HCT116 (cell line): ENCODE measurements around the gene PRKAG1. TPM values are rescaled to one million over a fixed set of nuclear protein-coding genes. Genes with fewer than 3 reads are reported as not detected.

ENCODE experiments used
- ATAC-seq: fragments of 200-7000 bp; cut with Tn5 transposase; 2 replicates; pipeline ENCODE4 v1.9.1; 2020; ENCODE audit warnings: mild to moderate bottlenecking, moderate library complexity
- BruUV-seq: library from RNA; stranded (reverse); fragments of 400-500 nt; replicated peaks from 2 replicates; lab custom pipeline; 2021; lab: Mats Ljungman, UMichigan
- CTCF ChIA-PET: fragments of 300-600 bp; sonication (Branson Sonifier 250); formaldehyde crosslinking; loops from one replicate; lab custom pipeline; 2021; ENCODE audit warnings: antibody characterized with exemption; lab: Charles Lee
- POLR2A ChIA-PET: fragments of 300-600, 350-600 bp; sonication (Branson Sonifier 250); formaldehyde crosslinking; loops from one replicate; lab custom pipeline; 2021; ENCODE audit warnings: antibody characterized with exemption; lab: Charles Lee
- RAD21 ChIA-PET, 2 experiments: fragments of 300-600 bp; sonication (Branson Sonifier 250); formaldehyde crosslinking; loops; one replicate each; lab custom pipeline; 2023; ENCODE audit warnings: low total read pairs in 2 of 2; ENCODE audit not compliant: uncharacterized antibody in 2 of 2, unreplicated experiment in 2 of 2, low non-redundant PET in 1 of 2; lab: Charles Lee
- DNase-seq: peaks from one replicate; pipeline ENCODE4 v3.0.0-alpha.2; 2010; ENCODE audit warnings: low read depth, low spot score
- H2AFZ ChIP-seq: fragments of 200-600 bp; shearing (Covaris generic), sonication (generic); 2 replicates; pipeline ENCODE4 v1.6.1; 2017; ENCODE audit warnings: low read depth, mixed run types, mixed read lengths, antibody characterized with exemption, low read length; ENCODE audit not compliant: poor library complexity, severe bottlenecking
- H3K27ac ChIP-seq: 2 replicates; pipeline ENCODE4 v1.5.1; 2012; ENCODE audit warnings: low read depth, low read length
- H3K27me3 ChIP-seq: fragments of 200-600 bp; sonication (generic); 2 replicates; pipeline ENCODE4 v1.6.1; 2016; ENCODE audit warnings: mixed run types, low read length, mixed read lengths; ENCODE audit not compliant: insufficient read depth
- H3K36me3 ChIP-seq, 2 experiments: fragments of 200-500 bp in 1 of 2; fragments of 200-600 bp in 1 of 2; sonication (Bioruptor generic) in 1 of 2; sonication (generic) in 1 of 2; 2 replicates each; pipeline versions ENCODE4 v1.5.1 to v1.6.1; 2014 to 2016; ENCODE audit warnings: low read length in 2 of 2, inconsistent platforms in 1 of 2, mixed read lengths in 1 of 2, mixed run types in 1 of 2; ENCODE audit not compliant: insufficient read depth in 2 of 2, control insufficient read depth in 1 of 2
- H3K4me1 ChIP-seq, 2 experiments: fragments of 200-600 bp in 1 of 2; sonication (generic) in 1 of 2; 2 replicates each; pipeline versions ENCODE4 v1.5.1 to v1.6.1; 2012 to 2017; ENCODE audit warnings: low read length in 2 of 2, inconsistent platforms in 1 of 2, mild to moderate bottlenecking in 1 of 2, mixed read lengths in 1 of 2, mixed run types in 1 of 2, moderate library complexity in 1 of 2; ENCODE audit not compliant: insufficient read depth in 2 of 2, control insufficient read depth in 1 of 2
- H3K4me2 ChIP-seq: fragments of 200-600 bp; sonication (generic); 2 replicates; pipeline ENCODE4 v1.6.1; 2017; ENCODE audit warnings: mixed run types, low read length, mixed read lengths
- H3K4me3 ChIP-seq, 2 experiments: fragments of 200-600 bp in 1 of 2; sonication (generic) in 1 of 2; replicated peaks in 1 of 2; 2 replicates each; pipeline ENCODE4 v1.5.1; 2011 to 2016; ENCODE audit warnings: low read length in 2 of 2, control low read depth in 1 of 2, low read depth in 1 of 2, mild to moderate bottlenecking in 1 of 2, mixed read lengths in 1 of 2, mixed run types in 1 of 2
- H3K79me2 ChIP-seq: fragments of 200-600 bp; sonication (generic); 2 replicates; pipeline ENCODE4 v1.6.1; 2017; ENCODE audit warnings: mild to moderate bottlenecking, mixed run types, low read length, moderate library complexity, mixed read lengths; ENCODE audit not compliant: insufficient read depth
- H3K9ac ChIP-seq: fragments of 200-600 bp; sonication (generic); 2 replicates; pipeline ENCODE4 v1.6.1; 2016; ENCODE audit warnings: low read length, mixed read lengths
- H3K9me2 ChIP-seq: fragments of 200-600 bp; sonication (generic), shearing (Covaris generic); 2 replicates; pipeline ENCODE4 v1.6.1; 2017; ENCODE audit warnings: mixed run types, mild to moderate bottlenecking, moderate library complexity; ENCODE audit not compliant: insufficient read depth
- H3K9me3 ChIP-seq, 2 experiments: fragments of 200-500 bp in 1 of 2; fragments of 200-600 bp in 1 of 2; sonication (Bioruptor generic) in 1 of 2; sonication (generic) in 1 of 2; 2 replicates each; pipeline ENCODE4 v1.6.1; 2014 to 2017; ENCODE audit warnings: low read length in 2 of 2, mixed read lengths in 2 of 2, inconsistent platforms in 1 of 2, low read depth in 1 of 2, mild to moderate bottlenecking in 1 of 2, mixed run types in 1 of 2, moderate library complexity in 1 of 2; ENCODE audit not compliant: control insufficient read depth in 1 of 2, insufficient read depth in 1 of 2
- H4K20me1 ChIP-seq: fragments of 200-600 bp; sonication (generic), shearing (Covaris generic); 2 replicates; pipeline ENCODE4 v1.6.1; 2017; ENCODE audit warnings: mixed run types, mild to moderate bottlenecking, moderate library complexity; ENCODE audit not compliant: insufficient read depth
- CBX3 ChIP-seq: IDR thresholded peaks from 2 replicates; pipeline ENCODE4 v1.6.1; 2012; ENCODE audit warnings: low read depth
- CEBPB ChIP-seq: IDR thresholded peaks from 2 replicates; pipeline ENCODE4 v1.6.1; 2012; ENCODE audit warnings: low read depth
- EZH2 ChIP-seq: fragments of 200-600 bp; sonication (generic); IDR thresholded peaks from 2 replicates; pipeline ENCODE4 v1.6.1; 2017; ENCODE audit warnings: antibody characterized with exemption, mixed run types
- EZH2phosphoT487 ChIP-seq: fragments of 200-600 bp; IDR thresholded peaks from 2 replicates; pipeline ENCODE4 v1.6.1; 2018; ENCODE audit warnings: antibody characterized with exemption, borderline replicate concordance
- JUND ChIP-seq: IDR thresholded peaks from 2 replicates; pipeline ENCODE4 v1.6.1; 2012
- POLR2A ChIP-seq: IDR thresholded peaks from 2 replicates; pipeline ENCODE4 v1.7.0; 2011; ENCODE audit warnings: borderline replicate concordance; ENCODE audit not compliant: insufficient read depth, insufficient read length; ENCODE audit errors: extremely low read depth
- POLR2AphosphoS5 ChIP-seq: IDR thresholded peaks from 2 replicates; pipeline ENCODE4 v1.6.1; 2011; ENCODE audit warnings: mild to moderate bottlenecking, low read depth, low read length, moderate library complexity
- SIN3A ChIP-seq: IDR thresholded peaks from 2 replicates; pipeline ENCODE4 v1.6.1; 2012; ENCODE audit warnings: low read depth
- TCF7L2 ChIP-seq: IDR thresholded peaks from 2 replicates; pipeline ENCODE4 v1.7.0; 2011; ENCODE audit warnings: borderline replicate concordance, inconsistent platforms; ENCODE audit not compliant: insufficient read depth, insufficient read length; ENCODE audit errors: extremely low read depth
- ZFX ChIP-seq: fragments of 450-650 bp; IDR thresholded peaks from 2 replicates; pipeline ENCODE4 v1.6.1; 2017
- ZNF274 ChIP-seq: fragments of 200-500 bp; sonication (Bioruptor generic); IDR thresholded peaks from 2 replicates; pipeline ENCODE4 v1.6.1; 2014; ENCODE audit warnings: mild to moderate bottlenecking, low read depth, low read length, inconsistent platforms
- intact Hi-C: fragments of 100-400 bp; cut with micrococcal nuclease; formaldehyde crosslinking; loops from 2 replicates; pipeline ENCODE4 v1.10.0; 2022
- total RNA-seq: library from RNA; stranded (reverse); gene quantifications from one replicate; pipeline ENCODE4 v1.2.1, GENCODE V29; 2021; ENCODE audit not compliant: unreplicated experiment
- TF ChIP-seq, protein P1 (sequence below): IDR thresholded peaks from 2 replicates; pipeline ENCODE4 v1.6.1; 2012
- TF ChIP-seq, protein P2 (sequence below): IDR thresholded peaks from 2 replicates; pipeline ENCODE4 v1.6.1; 2011; ENCODE audit warnings: mild to moderate bottlenecking, low read length, moderate library complexity; ENCODE audit not compliant: insufficient replicate concordance; ENCODE audit errors: extremely low read depth
- TF ChIP-seq, protein P3 (sequence below): IDR thresholded peaks from 2 replicates; pipeline ENCODE4 v1.6.1; 2012; ENCODE audit warnings: low read depth
- TF ChIP-seq, protein P4 (sequence below): IDR thresholded peaks from 2 replicates; pipeline ENCODE4 v1.6.1; 2012

The PRKAG1 gene
- total RNA-seq, 1 experiment from 2014 or later: 64.6 TPM

DNA sequence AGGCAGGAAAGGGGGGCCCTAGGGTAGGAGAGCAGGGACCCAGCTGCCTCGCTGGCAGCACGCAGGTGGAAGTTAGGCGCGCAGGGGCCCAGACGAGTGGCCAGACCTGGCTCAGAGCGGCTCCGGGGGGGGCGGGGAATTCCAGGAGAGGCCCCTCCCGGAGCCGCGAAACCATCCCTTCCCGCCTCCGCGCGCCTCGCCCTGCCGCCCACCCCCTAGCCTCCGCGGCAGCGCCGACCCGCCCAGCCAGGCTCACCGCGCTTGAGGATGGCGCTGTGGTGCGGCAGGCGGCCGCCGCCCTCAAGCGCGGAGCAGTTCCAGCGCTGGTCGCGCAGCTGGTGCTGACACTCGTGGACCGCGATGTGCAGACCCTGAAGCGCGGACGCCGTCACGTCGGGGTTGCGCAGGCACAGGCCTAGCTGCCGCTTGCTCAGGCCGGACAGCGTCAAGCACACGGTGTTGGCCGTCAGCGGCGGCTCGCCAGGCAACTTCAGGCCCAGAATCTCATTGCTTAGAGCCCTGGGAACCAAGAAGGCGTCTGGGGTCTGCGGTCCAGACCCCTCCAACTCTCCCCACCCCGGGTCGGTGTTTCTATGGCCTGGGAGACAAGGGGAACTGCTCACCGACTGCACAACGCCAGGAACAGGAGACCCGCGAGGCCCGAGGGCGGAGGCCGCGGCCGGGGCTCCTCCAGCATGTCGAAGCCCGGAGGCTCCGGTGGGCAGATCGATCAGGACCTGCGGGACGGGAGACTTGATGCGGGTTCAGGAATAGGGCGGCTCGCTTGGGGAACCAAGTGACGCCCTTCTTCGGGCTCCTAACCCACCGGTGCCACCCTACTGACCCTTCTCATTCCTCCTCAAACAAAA lies 48.5 kb downstream of the PRKAG1 start (continued):
- TF ChIP-seq SIN3A (no peak), JUND (no peak), POLR2A (no peak), ZNF274 (no peak), CBX3 (no peak), EZH2 (no peak)
- TF ChIP-seq, protein P1, sequence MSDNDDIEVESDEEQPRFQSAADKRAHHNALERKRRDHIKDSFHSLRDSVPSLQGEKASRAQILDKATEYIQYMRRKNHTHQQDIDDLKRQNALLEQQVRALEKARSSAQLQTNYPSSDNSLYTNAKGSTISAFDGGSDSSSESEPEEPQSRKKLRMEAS: no peak
- TF ChIP-seq, protein P2, sequence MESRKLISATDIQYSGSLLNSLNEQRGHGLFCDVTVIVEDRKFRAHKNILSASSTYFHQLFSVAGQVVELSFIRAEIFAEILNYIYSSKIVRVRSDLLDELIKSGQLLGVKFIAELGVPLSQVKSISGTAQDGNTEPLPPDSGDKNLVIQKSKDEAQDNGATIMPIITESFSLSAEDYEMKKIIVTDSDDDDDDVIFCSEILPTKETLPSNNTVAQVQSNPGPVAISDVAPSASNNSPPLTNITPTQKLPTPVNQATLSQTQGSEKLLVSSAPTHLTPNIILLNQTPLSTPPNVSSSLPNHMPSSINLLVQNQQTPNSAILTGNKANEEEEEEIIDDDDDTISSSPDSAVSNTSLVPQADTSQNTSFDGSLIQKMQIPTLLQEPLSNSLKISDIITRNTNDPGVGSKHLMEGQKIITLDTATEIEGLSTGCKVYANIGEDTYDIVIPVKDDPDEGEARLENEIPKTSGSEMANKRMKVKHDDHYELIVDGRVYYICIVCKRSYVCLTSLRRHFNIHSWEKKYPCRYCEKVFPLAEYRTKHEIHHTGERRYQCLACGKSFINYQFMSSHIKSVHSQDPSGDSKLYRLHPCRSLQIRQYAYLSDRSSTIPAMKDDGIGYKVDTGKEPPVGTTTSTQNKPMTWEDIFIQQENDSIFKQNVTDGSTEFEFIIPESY: no peak

DNA sequence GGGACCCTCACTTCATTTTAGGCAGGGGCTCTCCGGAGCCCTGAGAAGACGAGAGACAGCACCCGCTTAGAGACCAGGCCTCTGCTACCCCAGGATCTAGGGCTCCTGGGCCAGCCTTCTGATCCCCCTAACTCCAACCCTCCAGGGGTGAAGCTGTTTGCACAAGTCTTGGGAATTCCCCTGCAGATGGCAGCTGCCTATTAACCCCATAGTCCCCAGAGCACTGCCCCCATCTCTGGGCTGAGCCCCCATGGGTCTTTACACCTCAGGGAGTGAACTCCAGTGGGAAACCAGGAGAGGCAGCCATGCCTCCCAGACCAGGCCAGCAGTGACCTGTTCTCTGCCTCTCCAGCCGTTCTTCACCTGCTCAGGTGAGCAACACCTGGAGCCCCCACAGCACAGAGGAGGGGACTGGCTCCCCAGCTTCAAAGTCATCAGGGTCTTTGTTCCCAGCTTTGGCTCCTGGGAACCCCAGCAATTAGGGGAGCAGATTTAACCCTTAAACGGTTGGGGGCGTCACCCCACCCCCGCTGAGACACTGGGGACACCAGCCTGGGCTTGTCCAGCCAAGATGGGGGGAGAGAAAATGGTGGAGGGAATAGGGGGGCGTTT lies 49.3 kb downstream of the PRKAG1 start:
- H2AFZ ChIP-seq: no peak overlapping the region
- CTCF ChIA-PET: no interaction called here
- H3K27me3 ChIP-seq: no peaks in the 10 kb centered on the region
- H3K27ac ChIP-seq: no peak overlapping the region
- no peak overlapping the region for H3K4me3 ChIP-seq
- intact Hi-C loops: no loop called here
- no peaks in the 10 kb centered on the region for H3K9me3 ChIP-seq
- H3K9me2 ChIP-seq: no peaks in the 10 kb centered on the region
- DNase-seq (no peak), ATAC-seq (no peak)
- BruUV-seq: no TSS peak
- H3K4me2 ChIP-seq: no peak overlapping the region
- H3K9ac ChIP-seq: no peak overlapping the region
- POLR2A ChIA-PET: no interaction called here
- H4K20me1 ChIP-seq: no peaks in the 10 kb centered on the region
- peaks cover 9% of the 10 kb centered on the region; the same call in 1 of the 2 replicates for H3K79me2 ChIP-seq
- H3K36me3 ChIP-seq: no peaks in the 10 kb centered on the region
- RAD21 ChIA-PET: no interaction called here
- peaks cover 6 to 20% of the 10 kb centered on the region in 2 experiments; a peak in 3 of 4 replicates for H3K4me1 ChIP-seq
- TF ChIP-seq, protein P2: no peak
- no peak for TF ChIP-seq CEBPB
- no peak for TF ChIP-seq POLR2AphosphoS5
- no peak for TF ChIP-seq TCF7L2
- TF ChIP-seq, protein P3, sequence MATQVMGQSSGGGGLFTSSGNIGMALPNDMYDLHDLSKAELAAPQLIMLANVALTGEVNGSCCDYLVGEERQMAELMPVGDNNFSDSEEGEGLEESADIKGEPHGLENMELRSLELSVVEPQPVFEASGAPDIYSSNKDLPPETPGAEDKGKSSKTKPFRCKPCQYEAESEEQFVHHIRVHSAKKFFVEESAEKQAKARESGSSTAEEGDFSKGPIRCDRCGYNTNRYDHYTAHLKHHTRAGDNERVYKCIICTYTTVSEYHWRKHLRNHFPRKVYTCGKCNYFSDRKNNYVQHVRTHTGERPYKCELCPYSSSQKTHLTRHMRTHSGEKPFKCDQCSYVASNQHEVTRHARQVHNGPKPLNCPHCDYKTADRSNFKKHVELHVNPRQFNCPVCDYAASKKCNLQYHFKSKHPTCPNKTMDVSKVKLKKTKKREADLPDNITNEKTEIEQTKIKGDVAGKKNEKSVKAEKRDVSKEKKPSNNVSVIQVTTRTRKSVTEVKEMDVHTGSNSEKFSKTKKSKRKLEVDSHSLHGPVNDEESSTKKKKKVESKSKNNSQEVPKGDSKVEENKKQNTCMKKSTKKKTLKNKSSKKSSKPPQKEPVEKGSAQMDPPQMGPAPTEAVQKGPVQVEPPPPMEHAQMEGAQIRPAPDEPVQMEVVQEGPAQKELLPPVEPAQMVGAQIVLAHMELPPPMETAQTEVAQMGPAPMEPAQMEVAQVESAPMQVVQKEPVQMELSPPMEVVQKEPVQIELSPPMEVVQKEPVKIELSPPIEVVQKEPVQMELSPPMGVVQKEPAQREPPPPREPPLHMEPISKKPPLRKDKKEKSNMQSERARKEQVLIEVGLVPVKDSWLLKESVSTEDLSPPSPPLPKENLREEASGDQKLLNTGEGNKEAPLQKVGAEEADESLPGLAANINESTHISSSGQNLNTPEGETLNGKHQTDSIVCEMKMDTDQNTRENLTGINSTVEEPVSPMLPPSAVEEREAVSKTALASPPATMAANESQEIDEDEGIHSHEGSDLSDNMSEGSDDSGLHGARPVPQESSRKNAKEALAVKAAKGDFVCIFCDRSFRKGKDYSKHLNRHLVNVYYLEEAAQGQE: no peak
- no peak for TF ChIP-seq EZH2phosphoT487
- TF ChIP-seq, protein P4, sequence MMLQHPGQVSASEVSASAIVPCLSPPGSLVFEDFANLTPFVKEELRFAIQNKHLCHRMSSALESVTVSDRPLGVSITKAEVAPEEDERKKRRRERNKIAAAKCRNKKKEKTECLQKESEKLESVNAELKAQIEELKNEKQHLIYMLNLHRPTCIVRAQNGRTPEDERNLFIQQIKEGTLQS: no peak
- TF ChIP-seq ZFX: no peak
- TF ChIP-seq SIN3A: no peak
